Smooth muscle cell (in vitro differentiated cells): ENCODE measurements around the gene MAPK8IP2. TPM values are rescaled to one million over a fixed set of nuclear protein-coding genes. Genes with fewer than 3 reads are reported as not detected.

ENCODE experiments used
- DNase-seq: peaks from one replicate; lab custom pipeline; 2025; ENCODE audit not compliant: unreplicated experiment; lab: John Stamatoyannopoulos, UW
- H2AFZ ChIP-seq: fragments of 200-600 bp; sonication (generic); 2 replicates; pipeline ENCODE4 v1.6.0; 2016; ENCODE audit warnings: antibody characterized with exemption, low read depth, mild to moderate bottlenecking
- H3F3A ChIP-seq: fragments of 200-600 bp; sonication (generic); 2 replicates; pipeline ENCODE4 v1.6.0; 2017; ENCODE audit warnings: antibody characterized with exemption, low read depth
- H3K27ac ChIP-seq: fragments of 200-600 bp; sonication (generic); 2 replicates; pipeline ENCODE4 v1.5.1; 2016; ENCODE audit warnings: low read depth, mild to moderate bottlenecking
- H3K27me3 ChIP-seq: fragments of 200-600 bp; sonication (generic); 2 replicates; pipeline ENCODE4 v1.6.1; 2016; ENCODE audit warnings: low read depth, mild to moderate bottlenecking
- H3K36me3 ChIP-seq: fragments of 200-600 bp; sonication (generic); 2 replicates; pipeline ENCODE4 v1.5.1; 2016; ENCODE audit warnings: low read depth
- H3K4me1 ChIP-seq: fragments of 200-600 bp; sonication (generic); 2 replicates; pipeline ENCODE4 v1.5.1; 2016; ENCODE audit warnings: low read depth
- H3K4me2 ChIP-seq: fragments of 200-600 bp; sonication (generic); 2 replicates; pipeline ENCODE4 v1.6.0; 2016; ENCODE audit warnings: mild to moderate bottlenecking
- H3K4me3 ChIP-seq: fragments of 200-600 bp; sonication (generic); 2 replicates; pipeline ENCODE4 v1.5.1; 2016; ENCODE audit warnings: mild to moderate bottlenecking
- H3K79me2 ChIP-seq: fragments of 200-600 bp; sonication (generic); 2 replicates; pipeline ENCODE4 v1.6.0; 2016; ENCODE audit warnings: low read depth, mild to moderate bottlenecking
- H3K9ac ChIP-seq: fragments of 200-600 bp; sonication (generic); 2 replicates; pipeline ENCODE4 v1.6.0; 2016; ENCODE audit warnings: low read depth
- H3K9me3 ChIP-seq: fragments of 200-600 bp; sonication (generic); replicated peaks from 2 replicates; pipeline ENCODE4 v1.5.1; 2016; ENCODE audit warnings: low read depth
- H4K20me1 ChIP-seq: fragments of 200-600 bp; sonication (generic); 2 replicates; pipeline ENCODE4 v1.6.0; 2016; ENCODE audit warnings: low read depth
- WGBS: methylation state at CpG from one replicate; pipeline ENCODE4 v1.1.7; 2016; ENCODE audit warnings: low lambda C conversion rate; 5-methylcytosine and 5-hydroxymethylcytosine counted together
- polyA plus RNA-seq: library from polyadenylated mRNA; unstranded; fragments of >200 nt; fragmentation: Nextera tagmentation; extraction: Ambion mirVana; gene quantifications from 2 replicates; pipeline ENCODE4 v1.2.1, GENCODE V29; 2016
- total RNA-seq: library from RNA; depleted of rRNA; stranded (reverse); fragments of >200 nt; gene quantifications from 2 replicates; pipeline ENCODE4 v1.2.3, GENCODE V29; 2014
- TF ChIP-seq, protein P1 (sequence below): fragments of 200-600 bp; sonication (generic); IDR thresholded peaks from 2 replicates; pipeline ENCODE4 v1.5.1; 2017; ENCODE audit warnings: borderline replicate concordance, mild to moderate bottlenecking, antibody characterized with exemption; ENCODE audit not compliant: insufficient read depth, poor library complexity, severe bottlenecking

MAPK8IP2 gene
- total and polyA plus RNA-seq, 2 experiments from 2014 or later, result 0.63 to 1.2 TPM

DNA sequence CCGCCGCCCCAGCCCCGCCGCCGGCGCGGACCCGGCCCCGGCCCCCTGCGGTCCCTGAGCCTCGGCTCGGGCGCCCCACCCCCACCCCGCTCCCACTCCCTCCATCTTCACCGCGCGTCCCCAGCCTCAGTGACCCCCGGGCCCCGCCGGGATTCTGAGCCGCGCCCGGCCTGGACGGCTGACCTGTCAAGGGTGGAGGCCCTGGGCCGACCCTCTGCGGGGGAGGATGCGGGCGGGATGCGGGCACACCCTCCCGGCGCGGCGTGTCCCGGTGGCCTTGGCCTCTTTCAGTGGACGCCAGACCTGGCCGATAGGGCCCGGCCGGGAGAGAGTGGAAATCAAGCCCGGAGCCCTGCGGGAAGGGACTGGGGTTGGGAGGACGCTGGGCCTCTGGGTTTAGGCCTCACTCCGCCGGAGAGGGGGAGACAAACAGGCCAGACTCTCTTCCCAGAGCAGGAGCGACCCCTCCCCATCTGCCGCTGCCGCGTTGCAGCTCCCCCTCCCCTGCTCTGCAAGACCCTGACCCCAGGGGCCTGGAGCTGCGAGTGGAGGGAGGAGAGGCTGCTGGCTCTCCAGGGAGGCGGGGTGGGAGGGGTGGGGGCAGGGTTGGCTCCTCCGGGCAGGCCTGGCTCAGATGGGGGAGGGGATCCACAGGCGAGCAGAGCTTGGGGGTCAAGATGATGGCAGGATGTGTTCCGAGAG is 525 bp downstream of the MAPK8IP2 start:
- WGBS, result 17% methylated on average over 15 of the region's 52 CpGs
- H2AFZ ChIP-seq, result no peak overlapping the region
- DNase-seq, result no peak
- H3F3A ChIP-seq, result no peaks in the 10 kb centered on the region
- peak overlapping the region; percentile 39 for H3K4me3 ChIP-seq
- no peaks in the 10 kb centered on the region for H3K79me2 ChIP-seq
- TF ChIP-seq, protein P1, sequence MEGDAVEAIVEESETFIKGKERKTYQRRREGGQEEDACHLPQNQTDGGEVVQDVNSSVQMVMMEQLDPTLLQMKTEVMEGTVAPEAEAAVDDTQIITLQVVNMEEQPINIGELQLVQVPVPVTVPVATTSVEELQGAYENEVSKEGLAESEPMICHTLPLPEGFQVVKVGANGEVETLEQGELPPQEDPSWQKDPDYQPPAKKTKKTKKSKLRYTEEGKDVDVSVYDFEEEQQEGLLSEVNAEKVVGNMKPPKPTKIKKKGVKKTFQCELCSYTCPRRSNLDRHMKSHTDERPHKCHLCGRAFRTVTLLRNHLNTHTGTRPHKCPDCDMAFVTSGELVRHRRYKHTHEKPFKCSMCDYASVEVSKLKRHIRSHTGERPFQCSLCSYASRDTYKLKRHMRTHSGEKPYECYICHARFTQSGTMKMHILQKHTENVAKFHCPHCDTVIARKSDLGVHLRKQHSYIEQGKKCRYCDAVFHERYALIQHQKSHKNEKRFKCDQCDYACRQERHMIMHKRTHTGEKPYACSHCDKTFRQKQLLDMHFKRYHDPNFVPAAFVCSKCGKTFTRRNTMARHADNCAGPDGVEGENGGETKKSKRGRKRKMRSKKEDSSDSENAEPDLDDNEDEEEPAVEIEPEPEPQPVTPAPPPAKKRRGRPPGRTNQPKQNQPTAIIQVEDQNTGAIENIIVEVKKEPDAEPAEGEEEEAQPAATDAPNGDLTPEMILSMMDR, result no peak
- no peaks in the 10 kb centered on the region for H3K36me3 ChIP-seq
- no peak overlapping the region for H3K27ac ChIP-seq
- no peaks in the 10 kb centered on the region for H3K9me3 ChIP-seq
- H3K27me3 ChIP-seq, result peaks cover 56% of the 10 kb centered on the region
- peaks cover 5% of the 10 kb centered on the region for H3K4me1 ChIP-seq
- H3K4me2 ChIP-seq, result peak overlapping the region; percentile 88
- H4K20me1 ChIP-seq, result no peaks in the 10 kb centered on the region
- no peak overlapping the region for H3K9ac ChIP-seq

DNA sequence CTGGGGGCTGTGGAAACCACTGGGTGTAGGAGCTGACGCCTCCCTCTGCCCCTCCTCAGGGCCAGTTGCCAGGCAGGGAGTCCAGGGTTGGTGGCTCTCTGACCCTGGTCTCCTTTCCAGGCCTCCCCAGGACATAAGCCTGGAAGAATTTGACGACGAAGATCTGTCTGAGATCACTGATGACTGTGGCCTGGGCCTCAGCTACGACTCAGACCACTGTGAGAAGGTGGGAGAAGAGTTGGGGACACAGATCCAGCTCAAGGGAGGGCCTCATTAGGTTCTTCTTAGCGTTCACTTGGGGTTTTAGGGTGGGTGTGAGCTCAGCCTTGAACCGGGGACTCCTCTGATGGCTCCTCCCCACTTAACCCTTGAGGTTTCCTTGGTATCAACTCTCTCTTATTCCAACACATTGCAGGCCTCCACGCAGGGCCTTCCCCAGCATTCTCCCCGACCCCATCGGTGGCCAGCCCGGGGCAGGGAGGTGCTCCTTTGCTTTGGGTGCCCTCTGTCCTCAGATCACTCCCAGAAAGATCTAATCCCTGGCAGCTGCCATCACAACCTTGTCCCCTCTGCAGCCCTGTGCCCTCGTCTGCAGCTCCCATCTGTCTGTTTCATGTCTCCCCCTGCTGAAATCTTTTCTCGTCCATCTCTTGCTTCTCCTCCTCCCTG is 1.2 kb downstream of the MAPK8IP2 start:
- WGBS, result 56% methylated on average over 12 of the region's 12 CpGs
- no peak overlapping the region for H3K27ac ChIP-seq
- H3F3A ChIP-seq, result no peaks in the 10 kb centered on the region
- no peak for DNase-seq
- no peaks in the 10 kb centered on the region for H3K36me3 ChIP-seq
- H3K4me1 ChIP-seq, result peaks cover 5% of the 10 kb centered on the region
- no peak overlapping the region for H3K4me3 ChIP-seq
- H4K20me1 ChIP-seq, result no peaks in the 10 kb centered on the region
- H3K4me2 ChIP-seq, result no peak overlapping the region
- TF ChIP-seq, protein P1, result no peak
- H3K9me3 ChIP-seq, result no peaks in the 10 kb centered on the region
- peaks cover 59% of the 10 kb centered on the region for H3K27me3 ChIP-seq
- no peak overlapping the region for H2AFZ ChIP-seq
- H3K9ac ChIP-seq, result no peak overlapping the region
- H3K79me2 ChIP-seq, result no peaks in the 10 kb centered on the region

DNA sequence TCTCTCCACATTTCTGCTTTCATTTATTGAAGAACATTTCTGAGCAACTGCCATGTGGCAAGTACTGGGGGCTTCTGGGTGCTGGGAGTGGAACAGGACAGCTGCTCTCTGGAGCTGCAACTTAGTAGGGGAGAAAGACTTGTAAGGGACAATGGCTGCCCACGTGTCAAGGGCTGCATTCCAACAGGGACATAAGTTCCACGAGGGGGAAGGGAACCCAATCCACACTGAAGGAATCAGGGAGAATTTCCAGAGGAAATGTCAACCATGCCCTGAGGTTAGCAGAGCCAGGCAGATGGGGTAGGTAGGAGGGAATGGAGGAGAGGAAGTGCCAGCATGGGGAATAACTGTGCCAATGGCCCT is 1.7 kb downstream of the MAPK8IP2 start:
- 48% methylated on average over 2 of the region's 2 CpGs for WGBS
- no peaks in the 10 kb centered on the region for H3K9me3 ChIP-seq
- H3K9ac ChIP-seq, result no peak overlapping the region
- TF ChIP-seq, protein P1, result no peak
- no peak overlapping the region for H2AFZ ChIP-seq
- no peak overlapping the region for H3K4me2 ChIP-seq
- no peak overlapping the region for H3K4me3 ChIP-seq
- H3K36me3 ChIP-seq, result no peaks in the 10 kb centered on the region
- peaks cover 64% of the 10 kb centered on the region for H3K27me3 ChIP-seq
- no peaks in the 10 kb centered on the region for H3F3A ChIP-seq
- no peak for DNase-seq
- no peaks in the 10 kb centered on the region for H3K79me2 ChIP-seq
- H4K20me1 ChIP-seq, result no peaks in the 10 kb centered on the region
- H3K4me1 ChIP-seq, result peaks cover 5% of the 10 kb centered on the region
- no peak overlapping the region for H3K27ac ChIP-seq
